ENCODE results near the gene CARS1. TPM values are rescaled to one million over a fixed set of nuclear protein-coding genes. Genes with fewer than 3 reads are reported as not detected.

CARS1 gene
- total and polyA plus RNA-seq, 9 of the 15 experiments (the other 6 are each of a cell fraction or from before 2014, with no cell fraction given) = 14.4 to 106 (median 73.6) TPM

DNA sequence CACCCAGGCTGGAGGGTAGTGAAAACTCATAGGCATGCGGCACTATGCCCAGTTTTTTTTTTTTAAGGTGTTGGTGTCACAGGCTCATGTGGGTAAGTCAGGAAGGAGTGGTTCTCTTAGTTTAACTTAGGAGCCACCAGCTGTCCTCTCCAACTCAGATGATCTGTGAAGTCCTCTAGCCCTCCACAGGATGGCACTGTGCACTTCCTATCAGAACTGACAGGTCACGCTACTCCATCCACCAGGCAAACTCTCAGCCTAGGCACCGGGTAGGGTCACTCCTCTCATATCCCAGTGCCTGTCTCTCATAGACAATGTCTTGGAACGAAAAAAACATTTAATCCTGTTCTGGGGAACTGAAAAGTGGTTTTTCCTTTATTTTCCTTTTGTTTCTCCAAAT is 81.6 kb downstream of the CARS1 start:
- FAIRE-seq (peak; percentile 44), DNase-seq (ENCODE audit: extremely low read depth in 1 of 4, low spot score in 3 of 4) (peak; percentile 37 to 61 (median 44)), ATAC-seq (peak; percentile 96)
- no peaks in the 10 kb centered on the region for H3K27me3 ChIP-seq (ENCODE audit: control insufficient read depth in 2 of 2, insufficient read depth in 2 of 2, low read length in 2 of 2)
- no peak overlapping the region for H3K4me3 ChIP-seq
- peaks cover 14% of the 10 kb centered on the region for H4K20me1 ChIP-seq (replicated peaks; ENCODE audit: control insufficient read depth, insufficient read depth, low read length)
- no peak overlapping the region for H3K4me2 ChIP-seq (ENCODE audit: insufficient read depth, low read length)
- H3K9ac ChIP-seq (ENCODE audit: insufficient read depth in 1 of 2, low read depth in 2 of 2, low read length in 2 of 2) = no peak overlapping the region
- H3K4me1 ChIP-seq (replicated peaks in 1 of 2; ENCODE audit: control insufficient read depth in 2 of 2, insufficient read depth in 2 of 2, low read length in 2 of 2) = no peaks in the 10 kb centered on the region
- H2AFZ ChIP-seq (ENCODE audit: low read depth, low read length) = no peak overlapping the region
- peaks cover 85% of the 10 kb centered on the region for H3K79me2 ChIP-seq (ENCODE audit: control insufficient read depth, insufficient read depth, low read length)
- in situ Hi-C loops (cut with MboI) = no loop called here
- CTCF ChIA-PET (ENCODE audit: low intra/inter-chr PET ratio) = interaction anchor here (0.8 to 2.2 kb wide), 2 partner anchors 46 to 116 kb away, joined by 5 to 12 read pairs; no protein-coding TSS in a partner anchor
- H3K9me3 ChIP-seq (replicated peaks; ENCODE audit: control insufficient read depth, insufficient read depth, low read depth, low read length) = no peaks in the 10 kb centered on the region
- BruUV-seq (replicated peaks) = no TSS peak
- H3K9me1 ChIP-seq (ENCODE audit: control insufficient read depth, insufficient read depth, low read length) = no peaks in the 10 kb centered on the region
- H3K36me3 ChIP-seq (ENCODE audit: control insufficient read depth, insufficient read depth, low read length) = peaks cover 97% of the 10 kb centered on the region
- TF ChIP-seq SMC3 (conservative IDR thresholded peaks at IDR 0.05; ENCODE audit: insufficient read depth, low read depth, low read length) (peak; percentile 33; the same call in 1 of the 2 replicates), RAD21 (CRISPR knock-in tag; conservative IDR thresholded peaks at IDR 0.05 in 1 of 2, IDR thresholded peaks at IDR 0.05 in 1 of 2) (peak; percentile 34 to 42), CSDE1 (IDR thresholded peaks at IDR 0.05) (no peak), JUN (IDR thresholded peaks at IDR 0.05; ENCODE audit: borderline replicate concordance, low read depth, low read length) (no peak), JUN (CRISPR knock-in tag; IDR thresholded peaks at IDR 0.05; ENCODE audit: borderline replicate concordance) (no peak), RHOXF2B (CRISPR knock-in tag; conservative IDR thresholded peaks at IDR 0.05) (no peak)
- TF ChIP-seq, protein P1, sequence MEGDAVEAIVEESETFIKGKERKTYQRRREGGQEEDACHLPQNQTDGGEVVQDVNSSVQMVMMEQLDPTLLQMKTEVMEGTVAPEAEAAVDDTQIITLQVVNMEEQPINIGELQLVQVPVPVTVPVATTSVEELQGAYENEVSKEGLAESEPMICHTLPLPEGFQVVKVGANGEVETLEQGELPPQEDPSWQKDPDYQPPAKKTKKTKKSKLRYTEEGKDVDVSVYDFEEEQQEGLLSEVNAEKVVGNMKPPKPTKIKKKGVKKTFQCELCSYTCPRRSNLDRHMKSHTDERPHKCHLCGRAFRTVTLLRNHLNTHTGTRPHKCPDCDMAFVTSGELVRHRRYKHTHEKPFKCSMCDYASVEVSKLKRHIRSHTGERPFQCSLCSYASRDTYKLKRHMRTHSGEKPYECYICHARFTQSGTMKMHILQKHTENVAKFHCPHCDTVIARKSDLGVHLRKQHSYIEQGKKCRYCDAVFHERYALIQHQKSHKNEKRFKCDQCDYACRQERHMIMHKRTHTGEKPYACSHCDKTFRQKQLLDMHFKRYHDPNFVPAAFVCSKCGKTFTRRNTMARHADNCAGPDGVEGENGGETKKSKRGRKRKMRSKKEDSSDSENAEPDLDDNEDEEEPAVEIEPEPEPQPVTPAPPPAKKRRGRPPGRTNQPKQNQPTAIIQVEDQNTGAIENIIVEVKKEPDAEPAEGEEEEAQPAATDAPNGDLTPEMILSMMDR (IDR thresholded peaks at IDR 0.05 in 2 of 3, conservative IDR thresholded peaks at IDR 0.05 in 1 of 3; ENCODE audit: insufficient read depth in 2 of 3, low read depth in 1 of 3, low read length in 3 of 3) = peak; percentile 57 to 60 (median 58)
- POLR2A ChIA-PET = interaction anchor here (0.6 to 2.0 kb wide), 7 partner anchors 8 to 71 kb away, joined by 3 to 10 read pairs (median 4); partner anchors contain the start of gene NAP1L4
- intact Hi-C loops (cut with micrococcal nuclease) = no loop called here
- WGBS (ENCODE audit: insufficient coverage, low coverage, missing lambda C conversion rate) = 94% methylated on average over 4 of the region's 4 CpGs
- no peak overlapping the region for H3K27ac ChIP-seq (ENCODE audit: extremely low read depth, low read depth, low read length)
